OCI-LY7 (cell line): ENCODE data around the gene PTPRB. TPM values are rescaled to one million over a fixed set of nuclear protein-coding genes. Genes with fewer than 3 reads are reported as not detected.

ENCODE experiments used
- BruUV-seq: library from RNA; stranded (reverse); fragments of 400-500 nt; replicated peaks from 2 replicates; lab custom pipeline; 2021; lab: Mats Ljungman, UMichigan
- CTCF ChIA-PET: fragments of 300-600 bp; sonication (Branson Sonifier 250); formaldehyde crosslinking; loops from one replicate; lab custom pipeline; 2022; ENCODE audit warnings: antibody characterized with exemption; ENCODE audit not compliant: unreplicated experiment; lab: Charles Lee
- POLR2A ChIA-PET: fragments of 300-600 bp; sonication (Branson Sonifier 250); formaldehyde crosslinking; loops from one replicate; lab custom pipeline; 2022; ENCODE audit warnings: antibody characterized with exemption; lab: Charles Lee
- DNase-seq: peaks from one replicate; pipeline ENCODE4 v3.0.0-alpha.2; 2015; ENCODE audit warnings: low spot score
- H2AFZ ChIP-seq: fragments of 200-600 bp; sonication (generic), shearing (Covaris generic); 2 replicates; pipeline ENCODE4 v1.6.1; 2014; ENCODE audit warnings: mild to moderate bottlenecking, antibody characterized with exemption, low read length, moderate library complexity
- H3K27ac ChIP-seq: fragments of 200-600 bp; sonication (generic); 2 replicates; pipeline ENCODE4 v1.5.1; 2014; ENCODE audit warnings: mixed run types, low read depth, mild to moderate bottlenecking, moderate library complexity, low read length, inconsistent platforms; ENCODE audit not compliant: poor library complexity, severe bottlenecking
- H3K36me3 ChIP-seq: fragments of 200-600 bp; sonication (generic); 2 replicates; pipeline ENCODE4 v1.6.1; 2014; ENCODE audit warnings: mild to moderate bottlenecking, antibody characterized with exemption, low read length, moderate library complexity, mixed read lengths; ENCODE audit not compliant: insufficient read depth
- H3K4me1 ChIP-seq: fragments of 200-600 bp; sonication (generic); 2 replicates; pipeline ENCODE4 v1.5.1; 2014; ENCODE audit warnings: mild to moderate bottlenecking, low read length; ENCODE audit not compliant: insufficient read depth, poor library complexity, severe bottlenecking
- H3K4me2 ChIP-seq: fragments of 200-600 bp; sonication (generic); 2 replicates; pipeline ENCODE4 v1.6.1; 2014; ENCODE audit warnings: mild to moderate bottlenecking, low read length
- H3K4me3 ChIP-seq: fragments of 200-600 bp; sonication (generic); 2 replicates; pipeline ENCODE4 v1.5.1; 2014; ENCODE audit warnings: mild to moderate bottlenecking, low read depth, low read length; ENCODE audit not compliant: poor library complexity, severe bottlenecking
- H3K79me2 ChIP-seq: fragments of 200-600 bp; sonication (generic); 2 replicates; pipeline ENCODE4 v1.6.1; 2016; ENCODE audit warnings: low read depth, mild to moderate bottlenecking, low read length, moderate library complexity, mixed read lengths; ENCODE audit not compliant: insufficient read depth
- H3K9me2 ChIP-seq: fragments of 200-600 bp; sonication (generic); 2 replicates; pipeline ENCODE4 v1.6.1; 2016; ENCODE audit warnings: mild to moderate bottlenecking, low read length, mixed read lengths; ENCODE audit not compliant: insufficient read depth
- H3K9me3 ChIP-seq: fragments of 200-600 bp; sonication (generic); 2 replicates; pipeline ENCODE4 v1.6.1; 2014; ENCODE audit warnings: mild to moderate bottlenecking, mixed run types, low read length, mixed read lengths
- H4K20me1 ChIP-seq: fragments of 200-600 bp; sonication (generic); 2 replicates; pipeline ENCODE4 v1.6.1; 2014; ENCODE audit warnings: mild to moderate bottlenecking, antibody characterized with exemption, low read length, moderate library complexity, mixed read lengths; ENCODE audit not compliant: insufficient read depth
- CTCF ChIP-seq: fragments of 200-600 bp; sonication (generic); conservative IDR thresholded peaks from 2 replicates; pipeline ENCODE4 v1.5.1; 2014; ENCODE audit warnings: mild to moderate bottlenecking, antibody characterized with exemption, low read length, moderate library complexity, mixed read lengths
- EZH2phosphoT487 ChIP-seq: fragments of 200-600 bp; sonication (generic); IDR thresholded peaks from 2 replicates; pipeline ENCODE4 v1.6.1; 2018; ENCODE audit warnings: low read depth, borderline replicate concordance, mild to moderate bottlenecking, mixed run types, antibody characterized with exemption, low read length, moderate library complexity, mixed read lengths
- intact Hi-C: fragments of 100-400 bp; cut with micrococcal nuclease; formaldehyde crosslinking; loops from one replicate; pipeline ENCODE4 v1.10.0; 2022; ENCODE audit not compliant: unreplicated experiment
- total RNA-seq, 2 experiments: library from RNA; depleted of rRNA in 1 of 2; stranded (reverse); fragments of >200 nt in 1 of 2; shearing (Covaris generic) in 1 of 2; gene quantifications; 2 replicates each; pipeline ENCODE4 v1.2.3, GENCODE V29; 2014 to 2022

PTPRB gene
- total RNA-seq, 2 experiments from 2014 or later: not detected

- H3K9me2 ChIP-seq: no peaks in the 10 kb centered on the region
- intact Hi-C loops: no loop called here
- H3K4me3 ChIP-seq: no peak overlapping the region
- H3K9me3 ChIP-seq: no peaks in the 10 kb centered on the region
- no peak overlapping the region for H3K27ac ChIP-seq
- H3K36me3 ChIP-seq: no peaks in the 10 kb centered on the region
- no TSS peak for BruUV-seq
- no peaks in the 10 kb centered on the region for H3K4me1 ChIP-seq
- H4K20me1 ChIP-seq: no peaks in the 10 kb centered on the region
- H2AFZ ChIP-seq: no peak overlapping the region
- CTCF ChIA-PET: no interaction called here
- TF ChIP-seq CTCF: no peak
- no peak for TF ChIP-seq EZH2phosphoT487
- POLR2A ChIA-PET: interaction anchor here (0.7 kb wide), 1 partner anchor 193 kb away, joined by 3 read pairs; no protein-coding TSS in a partner anchor
- DNase-seq: no peak
- H3K79me2 ChIP-seq: no peaks in the 10 kb centered on the region
- H3K4me2 ChIP-seq: no peak overlapping the region
These were observed 38.6 kb downstream of the PTPRB start for GRCh38 chr12:70598467-70599193.

GRCh38 chr12:70592664-70593063 is 44.6 kb downstream of the PTPRB start:
- intact Hi-C loops: no loop called here
- Histone ChIP-seq H3K36me3 (no peaks in the 10 kb centered on the region), H4K20me1 (no peaks in the 10 kb centered on the region), H3K9me3 (no peaks in the 10 kb centered on the region), H3K9me2 (no peaks in the 10 kb centered on the region), H3K4me3 (no peak overlapping the region), H3K27ac (no peak overlapping the region), H3K4me1 (no peaks in the 10 kb centered on the region), H3K4me2 (no peak overlapping the region), H2AFZ (no peak overlapping the region), H3K79me2 (no peaks in the 10 kb centered on the region)
- no peak for DNase-seq
- ChIA-PET POLR2A (interaction anchor here (0.6 kb wide), 1 partner anchor 751 kb away, joined by 7 read pairs; no protein-coding TSS in a partner anchor), CTCF (no interaction called here)
- no TSS peak for BruUV-seq
- TF ChIP-seq EZH2phosphoT487 (no peak), CTCF (no peak)
